Measurements from ENCODE around the gene WDR72. TPM values are rescaled to one million over a fixed set of nuclear protein-coding genes. Genes with fewer than 3 reads are reported as not detected.
"Not testable (repeated sequence)": the region's sequence is repeated elsewhere in the genome, so short reads cannot be mapped to it uniquely, and the experiment has no call there.

The WDR72 gene
- total and polyA plus RNA-seq, 5 donors from 2014 or later = not detected

DNA sequence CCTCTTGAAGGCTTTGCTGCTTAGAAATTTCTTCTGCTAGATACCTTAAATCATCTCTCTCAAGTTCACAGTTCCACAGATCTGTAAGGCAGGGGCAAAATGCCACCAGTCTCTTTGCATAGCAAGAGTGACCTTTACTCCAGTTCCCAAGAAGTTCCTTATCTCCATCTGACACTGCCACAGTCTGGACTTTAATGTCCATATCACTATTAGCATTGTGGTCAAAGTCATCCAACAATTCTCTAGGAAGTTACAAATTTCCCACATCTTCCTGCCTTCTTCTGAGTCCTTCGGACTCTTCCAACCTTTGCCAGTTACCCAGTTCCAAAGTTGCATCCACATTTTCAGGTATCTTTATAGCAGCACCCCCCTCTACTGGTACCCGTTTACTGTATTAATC is 25.8 kb upstream of the WDR72 start:
- peaks cover 0 to 19% (median 5%) of the 10 kb centered on the region in 7 donors for H3K9me3 Mint-ChIP-seq
- H3K36me3 Mint-ChIP-seq; H3K27me3 ChIP-seq (ENCODE audit: control insufficient read depth, insufficient read depth, low read length); H3K27ac ChIP-seq (ENCODE audit: insufficient read depth, low read length, poor library complexity, severe bottlenecking); H3K27me3 Mint-ChIP-seq; H3K9me3 ChIP-seq (ENCODE audit: control insufficient read depth in 2 of 2, low read length in 2 of 2); H3K4me1 Mint-ChIP-seq; H3K4me3 ChIP-seq (ENCODE audit: low read depth, low read length); H3K36me3 ChIP-seq (ENCODE audit: control insufficient read depth, insufficient read depth, low read length); H3K4me1 ChIP-seq (ENCODE audit: control insufficient read depth, insufficient read depth, low read length, poor library complexity, severe bottlenecking); ATAC-seq (ENCODE audit: low read depth in 2 of 2); DNase-seq; H3K4me3 Mint-ChIP-seq: not testable (repeated sequence)
- peak overlapping the region in 1 of 3 donors; percentile 28 for H3K27ac Mint-ChIP-seq

DNA sequence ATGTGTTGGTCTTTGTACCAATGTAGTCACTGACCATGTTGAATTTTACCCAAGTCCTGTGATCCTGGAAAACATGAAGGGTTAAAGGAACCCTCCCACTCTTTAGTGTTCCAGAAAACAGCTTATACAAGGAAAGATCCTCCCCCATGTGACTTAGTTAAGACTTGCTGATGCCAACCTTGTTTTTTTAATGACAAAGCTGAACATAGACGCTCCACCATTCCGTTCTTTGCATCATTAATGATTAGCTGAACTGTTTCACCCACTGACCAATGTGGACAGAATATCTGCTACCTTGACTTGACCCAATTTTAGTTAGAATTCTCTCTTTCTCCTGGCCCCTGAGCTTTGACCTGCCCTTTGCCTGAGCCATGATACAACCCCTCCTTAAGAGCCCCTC is 3.5 kb upstream of the WDR72 start:
- Mint-ChIP-seq H3K9me3 (peaks cover 0 to 6% (median 2%) of the 10 kb centered on the region in 7 donors), H3K4me1 (no peaks in the 10 kb centered on the region), H3K27ac (no peak overlapping the region), H3K4me3 (no peak overlapping the region), H3K36me3 (no peaks in the 10 kb centered on the region), H3K27me3 (peaks cover 23% of the 10 kb centered on the region)
- no peak for DNase-seq
- Histone ChIP-seq H3K9me3 (ENCODE audit: control insufficient read depth in 2 of 2, low read length in 2 of 2) (no peaks in the 10 kb centered on the region), H3K27me3 (ENCODE audit: control insufficient read depth, insufficient read depth, low read length) (peaks cover 6% of the 10 kb centered on the region), H3K36me3 (ENCODE audit: control insufficient read depth, insufficient read depth, low read length) (no peaks in the 10 kb centered on the region), H3K4me3 (ENCODE audit: low read depth, low read length) (no peak overlapping the region), H3K27ac (ENCODE audit: insufficient read depth, low read length, poor library complexity, severe bottlenecking) (no peak overlapping the region), H3K4me1 (ENCODE audit: control insufficient read depth, insufficient read depth, low read length, poor library complexity, severe bottlenecking) (no peaks in the 10 kb centered on the region)
- no peak for ATAC-seq (ENCODE audit: low read depth in 2 of 2)

GRCh38 chr15:53758412-53758811 is 1.1 kb downstream of the WDR72 start:
- no peak overlapping the region for H3K4me3 ChIP-seq (ENCODE audit: low read depth, low read length)
- no peak for ATAC-seq (ENCODE audit: low read depth in 2 of 2)
- no peaks in the 10 kb centered on the region for H3K36me3 Mint-ChIP-seq
- peaks cover 0 to 9% (median 3%) of the 10 kb centered on the region in 7 donors for H3K9me3 Mint-ChIP-seq
- no peaks in the 10 kb centered on the region for H3K4me1 Mint-ChIP-seq
- no peak overlapping the region for H3K27ac ChIP-seq (ENCODE audit: insufficient read depth, low read length, poor library complexity, severe bottlenecking)
- H3K27me3 ChIP-seq (ENCODE audit: control insufficient read depth, insufficient read depth, low read length) = peaks cover 9% of the 10 kb centered on the region
- H3K4me1 ChIP-seq (ENCODE audit: control insufficient read depth, insufficient read depth, low read length, poor library complexity, severe bottlenecking) = no peaks in the 10 kb centered on the region
- H3K9me3 ChIP-seq (ENCODE audit: control insufficient read depth in 2 of 2, low read length in 2 of 2) = no peaks in the 10 kb centered on the region
- no peak for DNase-seq
- H3K27ac Mint-ChIP-seq = no peak overlapping the region
- H3K4me3 Mint-ChIP-seq = no peak overlapping the region
- no peaks in the 10 kb centered on the region for H3K36me3 ChIP-seq (ENCODE audit: control insufficient read depth, insufficient read depth, low read length)
- H3K27me3 Mint-ChIP-seq = peaks cover 27% of the 10 kb centered on the region

DNA sequence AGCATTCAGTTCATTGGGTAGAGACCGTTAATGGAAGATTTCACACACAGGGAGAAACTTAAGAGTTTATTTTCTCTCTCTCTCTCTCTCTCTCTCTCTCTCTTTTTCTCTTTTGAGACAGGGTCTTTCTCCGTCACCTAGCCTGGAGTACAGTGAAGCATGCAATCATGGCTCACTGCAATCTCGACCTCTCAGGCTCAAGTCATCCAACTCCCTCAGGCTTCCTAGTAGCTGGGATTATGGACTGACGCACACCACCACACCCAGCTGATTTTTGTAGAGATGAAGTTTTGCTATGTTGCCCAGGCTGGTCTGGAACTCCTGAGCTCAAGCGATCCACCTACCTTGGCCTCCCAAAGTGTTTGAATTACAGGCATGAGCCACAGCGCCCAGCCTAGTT is 1.6 kb downstream of the WDR72 start:
- ATAC-seq (ENCODE audit: low read depth in 2 of 2) (no peak), DNase-seq (no peak)
- Mint-ChIP-seq H3K27ac (no peak overlapping the region), H3K36me3 (no peaks in the 10 kb centered on the region), H3K9me3 (peaks cover 0 to 9% (median 3%) of the 10 kb centered on the region in 7 donors), H3K4me1 (no peaks in the 10 kb centered on the region), H3K27me3 (peaks cover 27% of the 10 kb centered on the region), H3K4me3 (no peak overlapping the region)
- no peak overlapping the region for H3K4me3 ChIP-seq (ENCODE audit: low read depth, low read length)
- H3K9me3 ChIP-seq (ENCODE audit: control insufficient read depth in 2 of 2, low read length in 2 of 2) = no peaks in the 10 kb centered on the region
- H3K4me1 ChIP-seq (ENCODE audit: control insufficient read depth, insufficient read depth, low read length, poor library complexity, severe bottlenecking) = no peaks in the 10 kb centered on the region
- peaks cover 9% of the 10 kb centered on the region for H3K27me3 ChIP-seq (ENCODE audit: control insufficient read depth, insufficient read depth, low read length)
- no peaks in the 10 kb centered on the region for H3K36me3 ChIP-seq (ENCODE audit: control insufficient read depth, insufficient read depth, low read length)
- H3K27ac ChIP-seq (ENCODE audit: insufficient read depth, low read length, poor library complexity, severe bottlenecking) = no peak overlapping the region

DNA sequence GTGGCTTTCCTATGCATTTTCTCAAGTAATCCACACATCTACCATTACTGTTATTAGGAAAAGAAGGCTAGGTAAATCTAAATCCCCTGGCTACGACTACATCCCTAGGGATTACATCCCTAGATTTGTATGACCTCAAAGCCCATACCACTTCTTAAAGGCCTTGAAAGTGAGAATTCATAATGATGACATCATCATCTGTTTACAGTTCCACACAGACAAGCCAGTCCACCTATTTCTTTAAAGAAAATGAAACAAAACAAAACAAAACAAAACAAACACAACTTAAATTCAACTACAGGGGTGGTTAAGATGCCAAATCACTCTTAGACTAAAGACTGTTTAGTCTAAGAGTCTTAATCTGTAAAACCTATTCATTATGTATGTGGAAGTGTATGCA is 5.7 kb downstream of the WDR72 start:
- Mint-ChIP-seq H3K27me3 (peaks cover 10% of the 10 kb centered on the region), H3K36me3 (no peaks in the 10 kb centered on the region), H3K4me1 (no peaks in the 10 kb centered on the region), H3K27ac (peak overlapping the region in 1 of 3 donors; percentile 43), H3K9me3 (peaks cover 0 to 5% (median 0%) of the 10 kb centered on the region in 7 donors), H3K4me3 (no peak overlapping the region)
- DNase-seq (no peak), ATAC-seq (ENCODE audit: low read depth in 2 of 2) (no peak)
- no peaks in the 10 kb centered on the region for H3K36me3 ChIP-seq (ENCODE audit: control insufficient read depth, insufficient read depth, low read length)
- H3K27me3 ChIP-seq (ENCODE audit: control insufficient read depth, insufficient read depth, low read length) = peaks cover 8% of the 10 kb centered on the region
- H3K4me3 ChIP-seq (ENCODE audit: low read depth, low read length) = no peak overlapping the region
- H3K27ac ChIP-seq (ENCODE audit: insufficient read depth, low read length, poor library complexity, severe bottlenecking) = no peak overlapping the region
- H3K4me1 ChIP-seq (ENCODE audit: control insufficient read depth, insufficient read depth, low read length, poor library complexity, severe bottlenecking) = no peaks in the 10 kb centered on the region
- no peaks in the 10 kb centered on the region for H3K9me3 ChIP-seq (ENCODE audit: control insufficient read depth in 2 of 2, low read length in 2 of 2)

DNA sequence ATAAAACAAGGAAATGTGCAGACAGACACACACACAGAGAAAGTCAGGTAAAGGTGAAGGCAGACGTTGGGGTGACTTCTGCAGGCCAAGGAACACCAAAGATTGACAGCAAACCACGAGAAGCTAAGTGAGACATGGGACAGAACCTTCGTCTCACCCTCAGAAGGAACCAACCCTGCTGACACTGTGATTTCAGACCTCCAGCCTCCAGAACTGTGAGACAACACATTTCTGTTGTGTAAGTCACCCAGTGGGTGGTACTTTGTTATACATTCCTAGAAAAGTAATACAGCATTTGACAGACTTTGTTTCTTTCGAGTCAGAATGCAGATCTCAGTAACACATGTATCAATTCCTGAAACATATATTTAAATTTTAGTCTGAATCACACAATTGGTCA is 7.1 kb downstream of the WDR72 start:
- no peak overlapping the region for H3K27ac Mint-ChIP-seq
- H3K27me3 ChIP-seq (ENCODE audit: control insufficient read depth, insufficient read depth, low read length) = no peaks in the 10 kb centered on the region
- H3K4me3 ChIP-seq (ENCODE audit: low read depth, low read length) = no peak overlapping the region
- no peaks in the 10 kb centered on the region for H3K4me1 ChIP-seq (ENCODE audit: control insufficient read depth, insufficient read depth, low read length, poor library complexity, severe bottlenecking)
- no peaks in the 10 kb centered on the region for H3K36me3 Mint-ChIP-seq
- H3K27ac ChIP-seq (ENCODE audit: insufficient read depth, low read length, poor library complexity, severe bottlenecking) = no peak overlapping the region
- H3K27me3 Mint-ChIP-seq = peaks cover 4% of the 10 kb centered on the region
- no peaks in the 10 kb centered on the region for H3K9me3 ChIP-seq (ENCODE audit: control insufficient read depth in 2 of 2, low read length in 2 of 2)
- ATAC-seq (ENCODE audit: low read depth in 2 of 2) (no peak), DNase-seq (no peak)
- no peaks in the 10 kb centered on the region for H3K4me1 Mint-ChIP-seq
- no peaks in the 10 kb centered on the region for H3K36me3 ChIP-seq (ENCODE audit: control insufficient read depth, insufficient read depth, low read length)
- H3K9me3 Mint-ChIP-seq = peaks cover 0 to 6% (median 0%) of the 10 kb centered on the region in 7 donors
- no peak overlapping the region for H3K4me3 Mint-ChIP-seq

- Histone ChIP-seq H3K9me3 (ENCODE audit: control insufficient read depth in 2 of 2, low read length in 2 of 2) (no peaks in the 10 kb centered on the region), H3K4me1 (ENCODE audit: control insufficient read depth, insufficient read depth, low read length, poor library complexity, severe bottlenecking) (no peaks in the 10 kb centered on the region), H3K27ac (ENCODE audit: insufficient read depth, low read length, poor library complexity, severe bottlenecking) (no peak overlapping the region), H3K27me3 (ENCODE audit: control insufficient read depth, insufficient read depth, low read length) (no peaks in the 10 kb centered on the region), H3K36me3 (ENCODE audit: control insufficient read depth, insufficient read depth, low read length) (no peaks in the 10 kb centered on the region), H3K4me3 (ENCODE audit: low read depth, low read length) (no peak overlapping the region)
- DNase-seq (no peak), ATAC-seq (ENCODE audit: low read depth in 2 of 2) (no peak)
- Mint-ChIP-seq H3K36me3 (no peaks in the 10 kb centered on the region), H3K4me3 (no peak overlapping the region), H3K27ac (no peak overlapping the region), H3K27me3 (no peaks in the 10 kb centered on the region), H3K4me1 (no peaks in the 10 kb centered on the region), H3K9me3 (peaks cover 0 to 3% (median 0%) of the 10 kb centered on the region in 7 donors)
These were observed 11.9 kb downstream of the WDR72 start for GRCh38 chr15:53747501-53748068.

DNA sequence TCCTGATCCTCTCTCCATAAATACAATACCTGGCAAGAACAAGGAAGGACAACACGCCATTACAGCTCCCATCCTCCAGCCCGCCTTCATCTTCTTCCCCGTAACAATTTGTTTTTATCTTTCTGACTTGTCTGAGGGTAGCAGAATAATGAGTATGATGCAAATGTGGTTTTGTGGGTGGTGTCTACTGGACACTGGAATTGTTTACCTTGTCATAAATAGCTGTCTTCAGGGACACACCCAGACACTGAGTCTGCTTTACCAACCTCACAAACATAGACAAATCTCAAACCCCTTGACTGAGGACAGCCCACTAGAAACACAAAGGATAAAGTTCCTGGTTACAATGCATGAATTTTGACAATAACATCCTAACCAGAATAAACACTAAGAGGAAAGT is 13.4 kb downstream of the WDR72 start:
- no peaks in the 10 kb centered on the region for H3K36me3 Mint-ChIP-seq
- no peaks in the 10 kb centered on the region for H3K36me3 ChIP-seq (ENCODE audit: control insufficient read depth, insufficient read depth, low read length)
- H3K4me1 ChIP-seq (ENCODE audit: control insufficient read depth, insufficient read depth, low read length, poor library complexity, severe bottlenecking) = no peaks in the 10 kb centered on the region
- peak overlapping the region in 1 of 3 donors; percentile 57 for H3K27ac Mint-ChIP-seq
- no peak overlapping the region for H3K27ac ChIP-seq (ENCODE audit: insufficient read depth, low read length, poor library complexity, severe bottlenecking)
- H3K27me3 ChIP-seq (ENCODE audit: control insufficient read depth, insufficient read depth, low read length) = no peaks in the 10 kb centered on the region
- no peaks in the 10 kb centered on the region for H3K9me3 ChIP-seq (ENCODE audit: control insufficient read depth in 2 of 2, low read length in 2 of 2)
- no peak for DNase-seq
- ATAC-seq (ENCODE audit: low read depth in 2 of 2) = no peak
- H3K4me1 Mint-ChIP-seq = no peaks in the 10 kb centered on the region
- H3K27me3 Mint-ChIP-seq = no peaks in the 10 kb centered on the region
- H3K4me3 ChIP-seq (ENCODE audit: low read depth, low read length) = no peak overlapping the region
- no peak overlapping the region for H3K4me3 Mint-ChIP-seq
- H3K9me3 Mint-ChIP-seq = peaks cover 0 to 3% (median 0%) of the 10 kb centered on the region in 7 donors

Measured in CD4-positive, CD25-positive, alpha-beta regulatory T cell (primary cell).